H9 (cell line): ENCODE results near the gene TEX11. TPM values are rescaled to one million over a fixed set of nuclear protein-coding genes. Genes with fewer than 3 reads are reported as not detected.

ENCODE experiments used
- DNase-seq: peaks from one replicate; pipeline ENCODE4 v3.0.0-alpha.2; 2017
- H2AFZ ChIP-seq: one replicate; pipeline ENCODE4 v1.6.1; 2013; ENCODE audit warnings: mild to moderate bottlenecking, low read length, control low read depth, moderate library complexity
- H2AK5ac ChIP-seq: 2 replicates; pipeline ENCODE4 v1.6.1; 2013; ENCODE audit warnings: low read length, control low read depth, mixed read lengths; ENCODE audit not compliant: insufficient read length
- H2BK120ac ChIP-seq: one replicate; pipeline ENCODE4 v1.6.1; 2013; ENCODE audit warnings: low read depth, mild to moderate bottlenecking, low read length, control low read depth, inconsistent platforms; ENCODE audit not compliant: poor library complexity, severe bottlenecking
- H2BK12ac ChIP-seq: 2 replicates; pipeline ENCODE4 v1.6.1; 2013; ENCODE audit warnings: low read length, control low read depth, mixed read lengths, low read depth; ENCODE audit not compliant: insufficient read length
- H2BK15ac ChIP-seq: 2 replicates; pipeline ENCODE4 v1.6.1; 2013; ENCODE audit warnings: low read depth, low read length, control low read depth
- H2BK20ac ChIP-seq: one replicate; pipeline ENCODE4 v1.6.1; 2013; ENCODE audit warnings: low read depth, mild to moderate bottlenecking, low read length, control low read depth, inconsistent platforms; ENCODE audit not compliant: poor library complexity, severe bottlenecking
- H2BK5ac ChIP-seq: 2 replicates; pipeline ENCODE4 v1.6.1; 2013; ENCODE audit warnings: low read length, control low read depth, mixed read lengths; ENCODE audit not compliant: insufficient read length
- H3K14ac ChIP-seq: 2 replicates; pipeline ENCODE4 v1.6.1; 2013; ENCODE audit warnings: low read length, control low read depth; ENCODE audit not compliant: insufficient read depth
- H3K18ac ChIP-seq: 2 replicates; pipeline ENCODE4 v1.6.1; 2013; ENCODE audit warnings: low read depth, mild to moderate bottlenecking, mixed read lengths, low read length, control low read depth; ENCODE audit not compliant: insufficient read length
- H3K23ac ChIP-seq: 2 replicates; pipeline ENCODE4 v1.6.1; 2013; ENCODE audit warnings: low read length, control low read depth, mixed read lengths, low read depth; ENCODE audit not compliant: insufficient read length
- H3K23me2 ChIP-seq: 2 replicates; pipeline ENCODE4 v1.6.1; 2013; ENCODE audit warnings: low read depth, mild to moderate bottlenecking, mixed read lengths, low read length, control low read depth; ENCODE audit not compliant: insufficient read length, poor library complexity, severe bottlenecking
- H3K27ac ChIP-seq: 2 replicates; pipeline ENCODE4 v1.5.1; 2013; ENCODE audit warnings: low read length, control low read depth, mixed read lengths, low read depth; ENCODE audit not compliant: insufficient read length
- H3K27me3 ChIP-seq: 2 replicates; pipeline ENCODE4 v1.6.1; 2013; ENCODE audit warnings: low read length, control low read depth, inconsistent platforms; ENCODE audit not compliant: insufficient read depth
- H3K4ac ChIP-seq: 2 replicates; pipeline ENCODE4 v1.6.1; 2013; ENCODE audit warnings: low read depth, mild to moderate bottlenecking, control low read depth, inconsistent platforms, low read length, moderate library complexity
- H3K4me1 ChIP-seq: 2 replicates; pipeline ENCODE4 v1.6.1; 2013; ENCODE audit warnings: low read length, control low read depth, inconsistent platforms; ENCODE audit not compliant: insufficient read depth
- H3K4me2 ChIP-seq: 2 replicates; pipeline ENCODE4 v1.6.1; 2013; ENCODE audit warnings: low read length, control low read depth, mixed read lengths; ENCODE audit not compliant: insufficient read length, insufficient read depth
- H3K56ac ChIP-seq: 2 replicates; pipeline ENCODE4 v1.6.1; 2013; ENCODE audit warnings: low read depth, mild to moderate bottlenecking, mixed read lengths, low read length, control low read depth; ENCODE audit not compliant: insufficient read length
- H3K79me1 ChIP-seq: 2 replicates; pipeline ENCODE4 v1.6.1; 2013; ENCODE audit warnings: low read depth, mild to moderate bottlenecking, moderate library complexity, low read length, control low read depth, inconsistent platforms; ENCODE audit not compliant: insufficient read depth, poor library complexity, severe bottlenecking
- H3K79me2 ChIP-seq: 2 replicates; pipeline ENCODE4 v1.6.1; 2013; ENCODE audit warnings: low read length, control low read depth, inconsistent platforms; ENCODE audit not compliant: insufficient read depth
- H3K9ac ChIP-seq: 2 replicates; pipeline ENCODE4 v1.6.1; 2013; ENCODE audit warnings: low read length, control low read depth, mixed read lengths; ENCODE audit not compliant: insufficient read length; ENCODE audit errors: extremely low read depth
- H3K9me3 ChIP-seq: one replicate; pipeline ENCODE4 v1.6.1; 2013; ENCODE audit warnings: low read depth, low read length, inconsistent platforms; ENCODE audit not compliant: control insufficient read depth
- H3T11ph ChIP-seq: one replicate; pipeline ENCODE4 v1.6.1; 2013; ENCODE audit warnings: mild to moderate bottlenecking, low read length, control low read depth, inconsistent platforms
- H4K20me1 ChIP-seq: one replicate; pipeline ENCODE4 v1.6.1; 2013; ENCODE audit not compliant: control insufficient read depth, insufficient read length, insufficient read depth
- H4K5ac ChIP-seq: 2 replicates; pipeline ENCODE4 v1.6.1; 2013; ENCODE audit warnings: low read depth, mild to moderate bottlenecking, mixed read lengths, low read length, control low read depth; ENCODE audit not compliant: insufficient read length
- H4K8ac ChIP-seq: replicated peaks from 2 replicates; pipeline ENCODE4 v1.6.1; 2013; ENCODE audit warnings: low read length, control low read depth, mixed read lengths, low read depth; ENCODE audit not compliant: insufficient read length
- H4K91ac ChIP-seq: 2 replicates; pipeline ENCODE4 v1.6.1; 2013; ENCODE audit warnings: low read depth, mild to moderate bottlenecking, moderate library complexity, mixed read lengths, low read length, control low read depth; ENCODE audit not compliant: insufficient read length
- H3K27ac Mint-ChIP-seq, 3 experiments: 2 replicates in 2 of 3; 3 replicates in 1 of 3; pipeline ENCODE4 v1.8.0; 2020 to 2021; ENCODE audit warnings: mixed read lengths in 3 of 3, mild to moderate bottlenecking in 1 of 3, moderate library complexity in 1 of 3
- H3K27me3 Mint-ChIP-seq: 2 replicates; pipeline ENCODE4 v1.8.0; 2021; ENCODE audit warnings: low read depth, mild to moderate bottlenecking, moderate library complexity, mixed read lengths
- H3K36me3 Mint-ChIP-seq, 3 experiments: 2 replicates in 2 of 3; 3 replicates in 1 of 3; pipeline ENCODE4 v1.8.0; 2020 to 2021; ENCODE audit warnings: low read depth in 3 of 3, mixed read lengths in 3 of 3; ENCODE audit not compliant: insufficient read depth in 1 of 3
- H3K4me1 Mint-ChIP-seq, 2 experiments: 2 replicates each; pipeline ENCODE4 v1.8.0; 2020; ENCODE audit warnings: mixed read lengths in 2 of 2
- H3K4me3 Mint-ChIP-seq, 2 experiments: 2 replicates in 1 of 2; 3 replicates in 1 of 2; pipeline ENCODE4 v1.8.0; 2020 to 2021; ENCODE audit warnings: mild to moderate bottlenecking in 2 of 2, mixed read lengths in 2 of 2, moderate library complexity in 1 of 2
- H3K9me3 Mint-ChIP-seq, 2 experiments: 2 replicates in 1 of 2; 3 replicates in 1 of 2; pipeline ENCODE4 v1.8.0; 2020; ENCODE audit warnings: mild to moderate bottlenecking in 2 of 2, mixed read lengths in 2 of 2, moderate library complexity in 1 of 2
- CTCF ChIP-seq: fragments of 200-600 bp; sonication (generic); conservative IDR thresholded peaks from 3 replicates; pipeline ENCODE4 v1.8.0; 2021; ENCODE audit warnings: antibody characterized with exemption, mild to moderate bottlenecking
- WGBS: extraction: QIAGEN DNeasy Blood & Tissue Kit; methylation state at CpG from one replicate; pipeline ENCODE4 v1.1.7; 2013; ENCODE audit warnings: missing lambda C conversion rate, low lambda C conversion rate, mixed read lengths; ENCODE audit not compliant: insufficient read length; ENCODE audit errors: extremely low coverage; 5-methylcytosine and 5-hydroxymethylcytosine counted together
- total RNA-seq: library from RNA; stranded (reverse); gene quantifications from 2 replicates; pipeline ENCODE4 v1.2.1, GENCODE V29; 2021

Gene TEX11
- total RNA-seq, 1 experiment from 2014 or later: 0.22 TPM

- no peak overlapping the region for H2BK120ac ChIP-seq
- no peak overlapping the region for H2AFZ ChIP-seq
- no peak overlapping the region; a peak in 1 of 7 replicates for H3K27ac Mint-ChIP-seq
- H2BK5ac ChIP-seq: no peak overlapping the region
- H3K4me1 Mint-ChIP-seq: peaks cover 9 to 17% of the 10 kb centered on the region in 2 experiments
- H3K23me2 ChIP-seq: no peaks in the 10 kb centered on the region
- WGBS: no CpG with 5 or more reads among the region's 4 CpGs
- H3K4ac ChIP-seq: no peak overlapping the region
- no peak for DNase-seq
- no peak overlapping the region for H2BK20ac ChIP-seq
- no peaks in the 10 kb centered on the region for H3K27me3 Mint-ChIP-seq
- H3K56ac ChIP-seq: no peak overlapping the region
- peaks cover 53% of the 10 kb centered on the region for H3K9me3 ChIP-seq
- H3K36me3 Mint-ChIP-seq: peaks cover 54 to 93% (median 76%) of the 10 kb centered on the region in 3 experiments
- H4K5ac ChIP-seq: no peak overlapping the region
- no peak overlapping the region for H3K23ac ChIP-seq
- no peak overlapping the region for H3K4me2 ChIP-seq
- H3K14ac ChIP-seq: no peak overlapping the region
- no peaks in the 10 kb centered on the region for H3K79me1 ChIP-seq
- no peak for TF ChIP-seq CTCF
- no peak overlapping the region for H3K9ac ChIP-seq
- H2BK12ac ChIP-seq: no peak overlapping the region
- H4K20me1 ChIP-seq: no peaks in the 10 kb centered on the region
- no peaks in the 10 kb centered on the region for H3K27me3 ChIP-seq
- H3K27ac ChIP-seq: no peak overlapping the region
- H2BK15ac ChIP-seq: no peak overlapping the region
- H3K4me1 ChIP-seq: no peaks in the 10 kb centered on the region
- H3K9me3 Mint-ChIP-seq: peaks cover 71 to 73% of the 10 kb centered on the region in 2 experiments
- no peak overlapping the region for H4K8ac ChIP-seq
- no peak overlapping the region for H4K91ac ChIP-seq
- H3K4me3 Mint-ChIP-seq: no peak overlapping the region
- no peak overlapping the region for H3T11ph ChIP-seq
- no peak overlapping the region for H3K18ac ChIP-seq
- H2AK5ac ChIP-seq: no peak overlapping the region
- no peaks in the 10 kb centered on the region for H3K79me2 ChIP-seq
Observed at GRCh38 chrX:70500826-70501225, 407.7 kb downstream of the TEX11 start.
